GM21423 (cell line): ENCODE results near the gene NR2F2.
"Not testable (repeated sequence)": the region's sequence is repeated elsewhere in the genome, so short reads cannot be mapped to it uniquely, and the experiment has no call there.

ENCODE experiments used
- ATAC-seq: cut with Tn5 transposase; IDR thresholded peaks from one replicate; pipeline ENCODE4 v1.9.1; 2021; ENCODE audit warnings: mild to moderate bottlenecking, moderate library complexity; ENCODE audit not compliant: unreplicated experiment

Gene NR2F2

GRCh38 chr15:96365781-96366525 lies 35.5 kb downstream of the NR2F2 start:
- ATAC-seq = no peak

GRCh38 chr15:96366526-96366877 lies 36.0 kb downstream of the NR2F2 start:
- no peak for ATAC-seq

GRCh38 chr15:96367311-96368200 lies 37.1 kb downstream of the NR2F2 start:
- ATAC-seq = no peak

- no peak for ATAC-seq
These were observed 38.9 kb downstream of the NR2F2 start for GRCh38 chr15:96369351-96369750.

GRCh38 chr15:96369825-96370621 lies 39.5 kb downstream of the NR2F2 start:
- no peak for ATAC-seq

- ATAC-seq = no peak
These were observed 42.1 kb downstream of the NR2F2 start for GRCh38 chr15:96372554-96372953.

- ATAC-seq = no peak
These were observed 44.0 kb downstream of the NR2F2 start for GRCh38 chr15:96374499-96374898.

- ATAC-seq = not testable (repeated sequence)
These were observed 49.1 kb downstream of the NR2F2 start for GRCh38 chr15:96379592-96379991.

- no peak for ATAC-seq
These were observed 51.0 kb downstream of the NR2F2 start for GRCh38 chr15:96381463-96381862.

GRCh38 chr15:96385195-96385594 lies 54.7 kb downstream of the NR2F2 start:
- ATAC-seq = no peak

- ATAC-seq = no peak
These were observed 58.2 kb downstream of the NR2F2 start for GRCh38 chr15:96388673-96389072.
